Measurements from ENCODE around the gene DCAF6. TPM values are rescaled to one million over a fixed set of nuclear protein-coding genes. Genes with fewer than 3 reads are reported as not detected.

Gene DCAF6
- total RNA-seq, 4 donors from 2014 or later = 31.9 to 57.7 (median 50.4) TPM

GRCh38 chr1:168110896-168111545 is 174.5 kb downstream of the DCAF6 start:
- TF ChIP-seq CTCF (IDR thresholded peaks at IDR 0.05) (no peak), POLR2A (IDR thresholded peaks at IDR 0.05) (no peak)
- DNase-seq (ENCODE audit: low spot score in 2 of 2) = no peak
- no peak overlapping the region for H3K4me3 ChIP-seq (ENCODE audit: low read depth, poor library complexity, severe bottlenecking)
- 78 to 92% methylated on average over 7 of the region's 7 CpGs for WGBS, 2 donors
- intact Hi-C loops (cut with DNase I; ENCODE audit: low total_unique reads) = no loop called here

GRCh38 chr1:168112673-168113305 is 176.3 kb downstream of the DCAF6 start:
- 62 to 67% methylated on average over 6 of the region's 6 CpGs for WGBS, 2 donors
- peak; percentile 66 to 85 for DNase-seq (ENCODE audit: low spot score in 2 of 2)
- H3K4me3 ChIP-seq (ENCODE audit: low read depth, poor library complexity, severe bottlenecking) = no peak overlapping the region
- intact Hi-C loops (cut with DNase I; ENCODE audit: low total_unique reads) = no loop called here
- TF ChIP-seq CTCF (IDR thresholded peaks at IDR 0.05) (no peak), POLR2A (IDR thresholded peaks at IDR 0.05) (no peak)

GRCh38 chr1:168114845-168115244 is 178.4 kb downstream of the DCAF6 start:
- TF ChIP-seq CTCF (IDR thresholded peaks at IDR 0.05) (no peak), POLR2A (IDR thresholded peaks at IDR 0.05) (no peak)
- intact Hi-C loops (cut with DNase I; ENCODE audit: low total_unique reads) = no loop called here
- peak in 1 of 2 donors; percentile 59 for DNase-seq (ENCODE audit: low spot score in 2 of 2)
- 78 to 87% methylated on average over 6 of the region's 6 CpGs for WGBS, 2 donors
- H3K4me3 ChIP-seq (ENCODE audit: low read depth, poor library complexity, severe bottlenecking) = no peak overlapping the region

- no peak for TF ChIP-seq CTCF (IDR thresholded peaks at IDR 0.05)
- no peak for TF ChIP-seq POLR2A (IDR thresholded peaks at IDR 0.05)
- H3K4me3 ChIP-seq (ENCODE audit: low read depth, poor library complexity, severe bottlenecking) = no peak overlapping the region
- DNase-seq (ENCODE audit: low spot score in 2 of 2) = peak in 1 of 2 donors; percentile 65
- 55 to 58% methylated on average over 6 of the region's 6 CpGs for WGBS, 2 donors
- intact Hi-C loops (cut with DNase I; ENCODE audit: low total_unique reads) = no loop called here
Observed at GRCh38 chr1:168116327-168116799, 179.9 kb downstream of the DCAF6 start.

- TF ChIP-seq POLR2A (IDR thresholded peaks at IDR 0.05) = no peak
- TF ChIP-seq CTCF (IDR thresholded peaks at IDR 0.05) = no peak
- no peak for DNase-seq (ENCODE audit: low spot score in 2 of 2)
- intact Hi-C loops (cut with DNase I; ENCODE audit: low total_unique reads) = no loop called here
- no peak overlapping the region for H3K4me3 ChIP-seq (ENCODE audit: low read depth, poor library complexity, severe bottlenecking)
- WGBS, 2 donors = 95 to 100% methylated on average over 4 of the region's 4 CpGs
Observed at GRCh38 chr1:168119750-168120149, 183.3 kb downstream of the DCAF6 start.

Data from lower leg skin (tissue), 4 donors.